Mucosa of rectum (tissue), 2 donors: ENCODE data around the gene PRKAG2.

Experiments used
- H3K27ac ChIP-seq, 2 donors: one replicate each; pipeline ENCODE4 v1.7.0; 2013; ENCODE audit warnings: inconsistent platforms in 2 of 2, low read depth in 2 of 2, low read length in 2 of 2
- H3K27me3 ChIP-seq, 2 donors: one replicate each; pipeline ENCODE4 v1.7.0; 2013; ENCODE audit warnings: low read length in 2 of 2; ENCODE audit not compliant: control insufficient read depth in 2 of 2, insufficient read depth in 2 of 2
- H3K36me3 ChIP-seq, 2 donors: one replicate each; pipeline ENCODE4 v1.7.0; 2013; ENCODE audit warnings: low read length in 2 of 2; ENCODE audit not compliant: control insufficient read depth in 2 of 2, insufficient read depth in 2 of 2
- H3K4me1 ChIP-seq, 2 donors: one replicate each; pipeline ENCODE4 v1.7.0; 2013; ENCODE audit warnings: low read length in 2 of 2, mild to moderate bottlenecking in 1 of 2; ENCODE audit not compliant: control insufficient read depth in 2 of 2, insufficient read depth in 2 of 2
- H3K4me3 ChIP-seq, 2 donors: one replicate each; pipeline ENCODE4 v1.7.0; 2013; ENCODE audit warnings: low read length in 2 of 2
- H3K9ac ChIP-seq, 2 donors: one replicate each; pipeline ENCODE4 v1.7.0; 2013; ENCODE audit warnings: low read length in 2 of 2, low read depth in 1 of 2, mild to moderate bottlenecking in 1 of 2
- H3K9me3 ChIP-seq, 2 donors: one replicate each; pipeline ENCODE4 v1.7.0; 2013; ENCODE audit warnings: low read length in 2 of 2; ENCODE audit not compliant: control insufficient read depth in 2 of 2
- donor health status: healthy.
- donor health status: Normal muscosa, but diverticular disease.

Gene PRKAG2

GRCh38 chr7:151805191-151805590 is 71.7 kb downstream of the PRKAG2 start:
- Histone ChIP-seq H3K4me1 (peaks cover 0 to 6% of the 10 kb centered on the region in 2 donors), H3K9ac (no peak overlapping the region), H3K4me3 (no peak overlapping the region), H3K27ac (no peak overlapping the region), H3K36me3 (no peaks in the 10 kb centered on the region), H3K9me3 (no peaks in the 10 kb centered on the region), H3K27me3 (no peaks in the 10 kb centered on the region)

- H3K36me3 ChIP-seq, result no peaks in the 10 kb centered on the region
- peaks cover 0 to 6% of the 10 kb centered on the region in 2 donors for H3K4me1 ChIP-seq
- no peak overlapping the region for H3K9ac ChIP-seq
- H3K9me3 ChIP-seq, result no peaks in the 10 kb centered on the region
- H3K4me3 ChIP-seq, result no peak overlapping the region
- H3K27ac ChIP-seq, result no peak overlapping the region
- no peaks in the 10 kb centered on the region for H3K27me3 ChIP-seq
Observed at GRCh38 chr7:151804756-151805155, 72.2 kb downstream of the PRKAG2 start.

GRCh38 chr7:151803841-151804240 is 73.1 kb downstream of the PRKAG2 start:
- Histone ChIP-seq H3K9ac (no peak overlapping the region), H3K9me3 (no peaks in the 10 kb centered on the region), H3K36me3 (no peaks in the 10 kb centered on the region), H3K4me1 (peaks cover 0 to 6% of the 10 kb centered on the region in 2 donors), H3K27ac (no peak overlapping the region), H3K4me3 (no peak overlapping the region), H3K27me3 (no peaks in the 10 kb centered on the region)

GRCh38 chr7:151802469-151802846 is 74.5 kb downstream of the PRKAG2 start:
- H3K27ac ChIP-seq, result no peak overlapping the region
- H3K9me3 ChIP-seq, result no peaks in the 10 kb centered on the region
- H3K9ac ChIP-seq, result no peak overlapping the region
- no peaks in the 10 kb centered on the region for H3K36me3 ChIP-seq
- peaks cover 0 to 6% of the 10 kb centered on the region in 2 donors for H3K4me1 ChIP-seq
- H3K27me3 ChIP-seq, result no peaks in the 10 kb centered on the region
- no peak overlapping the region for H3K4me3 ChIP-seq

- no peaks in the 10 kb centered on the region for H3K9me3 ChIP-seq
- no peak overlapping the region for H3K27ac ChIP-seq
- peaks cover 0 to 9% of the 10 kb centered on the region in 2 donors for H3K4me1 ChIP-seq
- no peak overlapping the region for H3K9ac ChIP-seq
- no peaks in the 10 kb centered on the region for H3K36me3 ChIP-seq
- no peak overlapping the region for H3K4me3 ChIP-seq
- no peaks in the 10 kb centered on the region for H3K27me3 ChIP-seq
Observed at GRCh38 chr7:151801782-151802468, 75.0 kb downstream of the PRKAG2 start.

GRCh38 chr7:151801291-151801690 is 75.6 kb downstream of the PRKAG2 start:
- no peaks in the 10 kb centered on the region for H3K27me3 ChIP-seq
- H3K4me1 ChIP-seq, result peaks cover 0 to 13% of the 10 kb centered on the region in 2 donors
- H3K9ac ChIP-seq, result no peak overlapping the region
- H3K27ac ChIP-seq, result no peak overlapping the region
- no peaks in the 10 kb centered on the region for H3K36me3 ChIP-seq
- no peaks in the 10 kb centered on the region for H3K9me3 ChIP-seq
- no peak overlapping the region for H3K4me3 ChIP-seq

- Histone ChIP-seq H3K36me3 (no peaks in the 10 kb centered on the region), H3K4me3 (no peak overlapping the region), H3K27me3 (no peaks in the 10 kb centered on the region), H3K27ac (no peak overlapping the region), H3K9ac (no peak overlapping the region), H3K4me1 (peaks cover 0 to 15% of the 10 kb centered on the region in 2 donors), H3K9me3 (no peaks in the 10 kb centered on the region)
Observed at GRCh38 chr7:151800861-151801260, 76.1 kb downstream of the PRKAG2 start.

GRCh38 chr7:151800391-151800790 is 76.5 kb downstream of the PRKAG2 start:
- Histone ChIP-seq H3K27ac (no peak overlapping the region), H3K27me3 (no peaks in the 10 kb centered on the region), H3K9ac (no peak overlapping the region), H3K36me3 (no peaks in the 10 kb centered on the region), H3K4me1 (peaks cover 0 to 15% of the 10 kb centered on the region in 2 donors), H3K4me3 (no peak overlapping the region), H3K9me3 (no peaks in the 10 kb centered on the region)

GRCh38 chr7:151799506-151799905 is 77.4 kb downstream of the PRKAG2 start:
- no peak overlapping the region for H3K9ac ChIP-seq
- no peaks in the 10 kb centered on the region for H3K27me3 ChIP-seq
- H3K27ac ChIP-seq, result no peak overlapping the region
- no peaks in the 10 kb centered on the region for H3K36me3 ChIP-seq
- no peaks in the 10 kb centered on the region for H3K9me3 ChIP-seq
- H3K4me3 ChIP-seq, result no peak overlapping the region
- H3K4me1 ChIP-seq, result peaks cover 0 to 15% of the 10 kb centered on the region in 2 donors

GRCh38 chr7:151798851-151799448 is 78.0 kb downstream of the PRKAG2 start:
- H3K27ac ChIP-seq, result no peak overlapping the region
- H3K4me3 ChIP-seq, result no peak overlapping the region
- H3K9me3 ChIP-seq, result no peaks in the 10 kb centered on the region
- H3K4me1 ChIP-seq, result peaks cover 0 to 15% of the 10 kb centered on the region in 2 donors
- H3K27me3 ChIP-seq, result no peaks in the 10 kb centered on the region
- H3K9ac ChIP-seq, result no peak overlapping the region
- H3K36me3 ChIP-seq, result no peaks in the 10 kb centered on the region
